SK-N-SH treated with all-trans-retinoic acid at 6 μM for 48 hours (cell line): ENCODE measurements around the gene FNDC7.
"Not testable (repeated sequence)": the region's sequence is repeated elsewhere in the genome, so short reads cannot be mapped to it uniquely, and the experiment has no call there.

Experiments used
- ATAC-seq: fragments of 200-7000 bp; cut with Tn5 transposase; 3 replicates; pipeline ENCODE4 v1.9.1; 2020; ENCODE audit warnings: mild to moderate bottlenecking, moderate library complexity
- BACH2 ChIP-seq: fragments of 250-450 bp; sonication (Bioruptor Pico); IDR thresholded peaks from 2 replicates; pipeline ENCODE4 v1.9.0; 2021; ENCODE audit warnings: mild to moderate bottlenecking, borderline replicate concordance
- CSDC2 ChIP-seq: fragments of 250-450 bp; sonication (Bioruptor Pico); IDR thresholded peaks from 2 replicates; pipeline ENCODE4 v1.5.0; 2020; ENCODE audit warnings: mild to moderate bottlenecking, moderate library complexity
- CSRNP3 ChIP-seq: fragments of 250-450 bp; sonication (Bioruptor Pico); IDR thresholded peaks from 2 replicates; pipeline ENCODE4 v1.5.1; 2021; ENCODE audit warnings: mild to moderate bottlenecking, moderate library complexity
- ESRRG ChIP-seq: fragments of 250-450 bp; sonication (Bioruptor Pico); IDR thresholded peaks from 2 replicates; pipeline ENCODE4 v1.6.1; 2021; ENCODE audit warnings: mild to moderate bottlenecking
- GLIS3 ChIP-seq: fragments of 250-450 bp; sonication (Bioruptor Pico); IDR thresholded peaks from 2 replicates; pipeline ENCODE4 v1.5.0; 2020; ENCODE audit warnings: mild to moderate bottlenecking, moderate library complexity
- OSR1 ChIP-seq: fragments of 250-450 bp; sonication (Bioruptor Pico); IDR thresholded peaks from 2 replicates; pipeline ENCODE4 v1.8.0; 2022; ENCODE audit warnings: moderate library complexity, mild to moderate bottlenecking, inconsistent platforms
- PATZ1 ChIP-seq: fragments of 250-450 bp; sonication (Bioruptor Pico); IDR thresholded peaks from 2 replicates; pipeline ENCODE4 v1.8.0; 2020; ENCODE audit warnings: mild to moderate bottlenecking, moderate library complexity, borderline replicate concordance
- POU6F1 ChIP-seq: fragments of 250-450 bp; sonication (Bioruptor Pico); IDR thresholded peaks from 2 replicates; pipeline ENCODE4 v1.8.0; 2021; ENCODE audit warnings: low read depth, mild to moderate bottlenecking, moderate library complexity, borderline replicate concordance
- RARB ChIP-seq: fragments of 250-450 bp; sonication (Bioruptor Pico); IDR thresholded peaks from 2 replicates; pipeline ENCODE4 v1.8.0; 2021; ENCODE audit warnings: mild to moderate bottlenecking, moderate library complexity
- SNAI2 ChIP-seq: fragments of 250-450 bp; sonication (Bioruptor Pico); IDR thresholded peaks from 2 replicates; pipeline ENCODE4 v1.5.0; 2020; ENCODE audit warnings: mild to moderate bottlenecking, moderate library complexity
- TCF4 ChIP-seq: fragments of 250-450 bp; sonication (Bioruptor Pico); IDR thresholded peaks from 2 replicates; pipeline ENCODE4 v1.8.0; 2021; ENCODE audit warnings: mild to moderate bottlenecking, moderate library complexity, borderline replicate concordance
- TSHZ2 ChIP-seq: fragments of 250-450 bp; sonication (Bioruptor Pico); IDR thresholded peaks from 2 replicates; pipeline ENCODE4 v1.5.0; 2020; ENCODE audit warnings: mild to moderate bottlenecking, moderate library complexity
- ZC3H10 ChIP-seq: fragments of 250-450 bp; sonication (Bioruptor Pico); IDR thresholded peaks from 2 replicates; pipeline ENCODE4 v1.5.1; 2021; ENCODE audit warnings: mild to moderate bottlenecking, moderate library complexity
- ZFP30 ChIP-seq: fragments of 450-650 bp; formaldehyde crosslinking; IDR thresholded peaks from 2 replicates; pipeline ENCODE4 v1.5.0; 2022; ENCODE audit warnings: mild to moderate bottlenecking, moderate library complexity
- ZNF565 ChIP-seq: fragments of 450-650 bp; formaldehyde crosslinking; conservative IDR thresholded peaks from 2 replicates; pipeline ENCODE4 v1.5.0; 2020; ENCODE audit warnings: low read depth, mild to moderate bottlenecking, moderate library complexity
- ZNF70 ChIP-seq: fragments of 450-650 bp; formaldehyde crosslinking; IDR thresholded peaks from 2 replicates; pipeline ENCODE4 v1.5.0; 2020; ENCODE audit warnings: mild to moderate bottlenecking, moderate library complexity
- ZNF8 ChIP-seq: fragments of 450-650 bp; formaldehyde crosslinking; IDR thresholded peaks from 2 replicates; pipeline ENCODE4 v1.5.0; 2020; ENCODE audit warnings: mild to moderate bottlenecking, moderate library complexity

The FNDC7 gene

GRCh38 chr1:108679586-108680213 lies 33.0 kb upstream of the FNDC7 start:
- ATAC-seq, result no peak
- TF ChIP-seq TSHZ2 (CRISPR knock-in tag) (no peak), BACH2 (CRISPR knock-in tag) (no peak), TCF4 (CRISPR knock-in tag) (no peak), POU6F1 (no peak), ZNF8 (CRISPR knock-in tag) (no peak)
- TF ChIP-seq, all 23 proteins: peak for 0

GRCh38 chr1:108681701-108682100 lies 31.0 kb upstream of the FNDC7 start:
- ATAC-seq, result not testable (repeated sequence)

- ATAC-seq, result no peak
- TF ChIP-seq ZC3H10 (CRISPR knock-in tag), result no peak
- TF ChIP-seq ZNF8 (CRISPR knock-in tag), result no peak
- TF ChIP-seq BACH2 (CRISPR knock-in tag), result no peak
- no peak for TF ChIP-seq CSDC2
- TF ChIP-seq ZNF70 (CRISPR knock-in tag), result no peak
- TF ChIP-seq ESRRG (CRISPR knock-in tag), result no peak
- TF ChIP-seq ZNF565, result no peak
- TF ChIP-seq CSRNP3 (CRISPR knock-in tag), result no peak
- no peak for TF ChIP-seq RARB (CRISPR knock-in tag)
- no peak for TF ChIP-seq GLIS3 (CRISPR knock-in tag)
- TF ChIP-seq TSHZ2 (CRISPR knock-in tag), result no peak
- TF ChIP-seq ZFP30 (CRISPR knock-in tag), result no peak
- TF ChIP-seq SNAI2 (CRISPR knock-in tag), result no peak
- no peak for TF ChIP-seq PATZ1 (CRISPR knock-in tag)
- no peak for TF ChIP-seq POU6F1
- TF ChIP-seq OSR1 (CRISPR knock-in tag), result no peak
Measured at GRCh38 chr1:108685529-108685928, 27.2 kb upstream of the FNDC7 start.
